Measurements from ENCODE around the gene TK1.

TK1 gene

GRCh38 chr17:78127888-78128550, 58.8 kb downstream of the TK1 start:
- H3F3A ChIP-seq (ENCODE audit: insufficient read depth, low read length): peaks cover 28% of the 10 kb centered on the region
- H3K4me1 ChIP-seq (ENCODE audit: low read length): peaks cover 42% of the 10 kb centered on the region
- H2AFZ ChIP-seq (ENCODE audit: low read length): peak overlapping the region; percentile 32; the same call in 1 of the 2 replicates
- H3K9ac ChIP-seq (ENCODE audit: low read length): peak overlapping the region; percentile 93
- no peaks in the 10 kb centered on the region for H4K20me1 ChIP-seq (ENCODE audit: insufficient read depth, low read length)
- H3K36me3 ChIP-seq (replicated peaks; ENCODE audit: insufficient read depth, low read length): peaks cover 1% of the 10 kb centered on the region; the same call in 1 of the 2 replicates
- no peaks in the 10 kb centered on the region for H3K9me3 ChIP-seq (replicated peaks; ENCODE audit: insufficient read depth, low read length)
- no peaks in the 10 kb centered on the region for H3K9me2 ChIP-seq (replicated peaks; ENCODE audit: insufficient read depth, low read length)
- peak overlapping the region; percentile 96 for H3K4me3 ChIP-seq (ENCODE audit: low read length)
- H3K27me3 ChIP-seq (replicated peaks; ENCODE audit: insufficient read depth, low read length): no peaks in the 10 kb centered on the region
- TF ChIP-seq CTCF (IDR thresholded peaks at IDR 0.05; ENCODE audit: low read length) (no peak), EZH2phosphoT487 (IDR thresholded peaks at IDR 0.05; ENCODE audit: low read length) (no peak), EZH2 (optimal IDR thresholded peaks at IDR 0.05; ENCODE audit: low read depth, low read length) (no peak)
- peak overlapping the region; percentile 88 for H3K4me2 ChIP-seq (ENCODE audit: low read depth, low read length)
- peak overlapping the region; percentile 73; the same call in 1 of the 2 replicates for H3K27ac ChIP-seq (ENCODE audit: low read length)
- H3K79me2 ChIP-seq (ENCODE audit: low read length): peaks cover 81% of the 10 kb centered on the region
- no peak for DNase-seq

- no peak for TF ChIP-seq EZH2 (optimal IDR thresholded peaks at IDR 0.05; ENCODE audit: low read depth, low read length)
- TF ChIP-seq CTCF (IDR thresholded peaks at IDR 0.05; ENCODE audit: low read length): no peak
- TF ChIP-seq EZH2phosphoT487 (IDR thresholded peaks at IDR 0.05; ENCODE audit: low read length): no peak
- Histone ChIP-seq H3K27me3 (replicated peaks; ENCODE audit: insufficient read depth, low read length) (no peaks in the 10 kb centered on the region), H3K9ac (ENCODE audit: low read length) (peak overlapping the region; percentile 93), H2AFZ (ENCODE audit: low read length) (no peak overlapping the region), H3K36me3 (replicated peaks; ENCODE audit: insufficient read depth, low read length) (0 out of 2 replicates have a peak, but pooled peaks cover 6% of the 10 kb centered on the region), H3F3A (ENCODE audit: insufficient read depth, low read length) (peaks cover 28% of the 10 kb centered on the region), H3K27ac (ENCODE audit: low read length) (peak overlapping the region; percentile 73), H4K20me1 (ENCODE audit: insufficient read depth, low read length) (no peaks in the 10 kb centered on the region), H3K79me2 (ENCODE audit: low read length) (peaks cover 81% of the 10 kb centered on the region), H3K9me3 (replicated peaks; ENCODE audit: insufficient read depth, low read length) (no peaks in the 10 kb centered on the region), H3K9me2 (replicated peaks; ENCODE audit: insufficient read depth, low read length) (no peaks in the 10 kb centered on the region), H3K4me1 (ENCODE audit: low read length) (peaks cover 42% of the 10 kb centered on the region), H3K4me2 (ENCODE audit: low read depth, low read length) (peak overlapping the region; percentile 88), H3K4me3 (ENCODE audit: low read length) (peak overlapping the region; percentile 96)
- peak; percentile 90 for DNase-seq
These were observed 59.5 kb downstream of the TK1 start for GRCh38 chr17:78127239-78127887.

- Histone ChIP-seq H3K9me3 (replicated peaks; ENCODE audit: insufficient read depth, low read length) (no peaks in the 10 kb centered on the region), H3K27ac (ENCODE audit: low read length) (peak overlapping the region; percentile 73; the same call in 1 of the 2 replicates), H3K4me2 (ENCODE audit: low read depth, low read length) (peak overlapping the region; percentile 88), H3K4me3 (ENCODE audit: low read length) (peak overlapping the region; percentile 96), H3F3A (ENCODE audit: insufficient read depth, low read length) (peaks cover 29% of the 10 kb centered on the region), H3K27me3 (replicated peaks; ENCODE audit: insufficient read depth, low read length) (no peaks in the 10 kb centered on the region), H4K20me1 (ENCODE audit: insufficient read depth, low read length) (no peaks in the 10 kb centered on the region), H3K4me1 (ENCODE audit: low read length) (peaks cover 46% of the 10 kb centered on the region), H2AFZ (ENCODE audit: low read length) (no peak overlapping the region), H3K9ac (ENCODE audit: low read length) (peak overlapping the region; percentile 93; the same call in 1 of the 2 replicates), H3K79me2 (ENCODE audit: low read length) (peaks cover 81% of the 10 kb centered on the region), H3K36me3 (replicated peaks; ENCODE audit: insufficient read depth, low read length) (0 out of 2 replicates have a peak, but pooled peaks cover 6% of the 10 kb centered on the region), H3K9me2 (replicated peaks; ENCODE audit: insufficient read depth, low read length) (no peaks in the 10 kb centered on the region)
- no peak for DNase-seq
- TF ChIP-seq CTCF (IDR thresholded peaks at IDR 0.05; ENCODE audit: low read length): no peak
- no peak for TF ChIP-seq EZH2phosphoT487 (IDR thresholded peaks at IDR 0.05; ENCODE audit: low read length)
These were observed 60.0 kb downstream of the TK1 start for GRCh38 chr17:78126895-78127238.
